Skeletal muscle cell (primary cell): ENCODE data around the gene IFT122.
A peak's percentile ranks its signal among the peaks of the same experiment; 100 is the strongest.

Experiments
- DNase-seq: peaks from one replicate; pipeline ENCODE4 v3.0.0-alpha.2; 2010; ENCODE audit warnings: low read depth
- H3K4me3 ChIP-seq: 2 replicates; pipeline ENCODE4 v1.5.1; 2011; ENCODE audit warnings: low read depth, mild to moderate bottlenecking, control low read depth, low read length, moderate library complexity

Gene IFT122

GRCh38 chr3:129548104-129548965, 108.3 kb downstream of the IFT122 start:
- H3K4me3 ChIP-seq: no peak overlapping the region
- no peak for DNase-seq

- no peak overlapping the region for H3K4me3 ChIP-seq
These were observed 109.2 kb downstream of the IFT122 start for GRCh38 chr3:129549006-129549800.

GRCh38 chr3:129549805-129550204, 109.8 kb downstream of the IFT122 start:
- H3K4me3 ChIP-seq: no peak overlapping the region
- DNase-seq: no peak

More at GRCh38 chr3:129549006-129549800, 109.2 kb downstream of the IFT122 start:
- DNase-seq: no peak

DNA sequence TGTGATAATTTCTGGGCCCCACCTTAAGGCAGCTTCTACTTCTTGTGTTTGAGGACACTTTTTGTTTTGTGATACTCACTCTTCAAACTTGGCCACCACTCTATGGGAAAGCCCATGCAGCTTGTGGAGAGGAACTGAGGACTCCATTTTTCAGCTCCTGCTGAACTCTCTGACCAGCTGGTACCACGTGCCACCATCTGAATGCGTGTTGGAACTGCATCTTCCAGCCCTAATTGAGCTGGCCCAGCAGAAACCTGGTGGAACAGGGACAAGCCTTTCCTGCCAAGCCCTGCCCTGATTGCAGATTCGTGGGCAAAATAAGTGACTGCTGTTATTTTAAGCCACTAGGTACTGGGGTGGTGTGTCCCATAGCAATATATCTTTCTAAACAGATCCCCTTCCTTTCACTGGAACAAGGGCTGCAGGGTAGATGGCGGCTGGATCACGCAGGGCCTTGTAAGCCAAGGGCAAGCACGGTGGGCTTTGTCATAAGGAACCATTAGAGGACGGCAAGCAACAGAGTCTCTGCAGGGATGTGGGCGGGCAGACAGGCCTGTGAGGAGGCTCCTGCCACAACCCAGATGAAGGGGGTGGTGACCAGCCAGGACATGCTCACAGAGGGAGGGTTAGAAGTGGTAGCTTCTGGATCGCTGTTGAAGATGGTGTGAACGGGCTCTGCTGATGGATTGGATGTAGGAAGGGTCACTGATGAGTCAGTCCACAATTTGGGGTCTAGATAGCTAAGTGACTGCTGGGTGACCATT, 112.4 kb downstream of the IFT122 start:
- no peak overlapping the region for H3K4me3 ChIP-seq
- no peak for DNase-seq

DNA sequence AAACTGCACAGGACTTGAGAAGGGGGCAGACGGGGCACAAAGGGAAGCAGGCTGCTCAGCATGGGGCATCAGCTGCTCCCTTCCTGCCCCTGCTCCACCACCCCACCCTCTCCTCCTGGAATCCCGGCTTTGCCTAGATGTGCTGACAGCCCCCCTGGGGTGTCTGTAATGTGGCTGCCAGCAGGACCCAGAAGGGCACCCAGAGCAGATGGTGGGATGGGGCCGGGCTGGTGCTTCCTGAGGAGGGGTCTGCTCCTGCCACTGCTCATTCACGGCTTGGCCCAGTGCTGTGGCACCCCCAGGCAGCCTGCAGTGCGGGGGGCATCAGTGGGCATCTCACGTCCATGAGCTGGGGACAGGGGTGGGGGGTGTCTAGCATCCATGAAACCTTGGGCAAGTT, 113.1 kb downstream of the IFT122 start:
- DNase-seq: no peak
- no peak overlapping the region for H3K4me3 ChIP-seq

DNA sequence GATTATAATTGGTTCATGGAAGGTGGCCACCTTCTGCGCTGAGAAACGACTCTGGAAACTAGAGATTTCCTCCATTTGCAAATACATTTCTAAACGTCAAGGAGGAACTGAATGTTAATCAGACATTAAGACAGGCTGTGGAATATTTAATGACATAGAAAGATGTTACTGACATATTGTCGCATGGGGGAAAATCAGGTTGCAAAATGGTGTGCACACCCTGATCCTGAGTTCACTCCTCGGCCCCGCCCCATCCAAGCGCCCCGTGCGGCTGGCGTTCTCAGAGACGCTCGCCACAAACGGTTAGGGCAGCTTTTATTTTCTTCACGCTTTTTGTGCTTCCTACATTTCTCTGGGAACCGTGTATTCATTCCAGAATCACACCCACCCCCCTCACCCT, 113.7 kb downstream of the IFT122 start:
- no peak overlapping the region for H3K4me3 ChIP-seq
- no peak for DNase-seq

GRCh38 chr3:129554356-129555152, 114.5 kb downstream of the IFT122 start:
- no peak overlapping the region for H3K4me3 ChIP-seq
- peak; percentile 30 for DNase-seq

GRCh38 chr3:129555153-129555550, 115.1 kb downstream of the IFT122 start:
- no peak overlapping the region for H3K4me3 ChIP-seq

GRCh38 chr3:129555616-129556357, 115.8 kb downstream of the IFT122 start:
- DNase-seq: no peak
- no peak overlapping the region for H3K4me3 ChIP-seq

More at GRCh38 chr3:129555153-129555550, 115.1 kb downstream of the IFT122 start:
- no peak for DNase-seq

DNA sequence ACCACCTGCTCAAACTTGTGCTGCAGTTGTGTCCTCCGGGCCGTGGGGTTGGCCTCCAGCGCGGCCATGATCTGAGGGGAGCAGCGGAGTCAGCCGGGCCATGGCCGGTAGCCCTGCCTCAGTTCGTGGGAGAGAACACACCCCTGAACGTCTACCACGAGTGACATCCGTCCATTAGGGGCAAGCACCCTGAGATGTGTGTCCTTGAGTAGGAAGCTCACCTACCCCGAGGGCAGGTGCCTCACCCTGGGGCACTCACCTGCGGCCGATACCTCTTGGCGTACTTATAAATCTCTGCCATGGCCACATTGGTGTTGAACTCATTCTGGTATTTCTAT, 116.3 kb downstream of the IFT122 start:
- H3K4me3 ChIP-seq: no peak overlapping the region
- DNase-seq: no peak

DNA sequence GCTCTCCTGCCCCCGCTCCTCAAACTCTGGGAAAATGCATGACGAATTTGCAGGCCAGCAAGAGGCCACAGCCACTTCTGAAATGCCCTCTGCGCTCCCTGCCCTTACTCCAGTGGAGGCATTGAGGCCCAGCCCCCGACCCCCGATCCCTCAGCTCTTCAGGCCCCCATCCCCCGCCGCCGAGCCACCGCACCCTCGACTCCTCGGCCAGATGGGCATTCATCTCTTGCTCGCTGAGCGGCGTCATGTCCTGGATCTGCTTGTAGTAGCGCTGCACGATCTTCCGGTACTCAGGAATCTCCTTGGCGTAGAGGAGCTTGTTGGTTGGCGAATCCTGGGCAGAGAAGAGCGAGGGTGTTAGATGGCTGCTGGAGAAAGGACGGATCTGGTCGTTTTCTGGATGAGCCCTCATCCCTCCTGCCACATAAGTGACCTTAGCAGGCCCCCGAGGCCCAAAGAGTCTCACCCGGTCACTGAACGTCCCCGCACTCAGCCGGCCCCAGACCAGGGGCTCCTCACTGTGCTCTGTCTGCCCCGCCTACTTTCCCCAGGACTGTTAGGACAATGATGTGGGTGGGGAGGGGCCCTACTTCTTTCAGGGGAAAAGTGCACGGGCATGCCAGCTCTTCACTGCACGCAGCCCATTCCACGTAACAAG, 117.0 kb downstream of the IFT122 start:
- DNase-seq: no peak
- H3K4me3 ChIP-seq: no peak overlapping the region

DNA sequence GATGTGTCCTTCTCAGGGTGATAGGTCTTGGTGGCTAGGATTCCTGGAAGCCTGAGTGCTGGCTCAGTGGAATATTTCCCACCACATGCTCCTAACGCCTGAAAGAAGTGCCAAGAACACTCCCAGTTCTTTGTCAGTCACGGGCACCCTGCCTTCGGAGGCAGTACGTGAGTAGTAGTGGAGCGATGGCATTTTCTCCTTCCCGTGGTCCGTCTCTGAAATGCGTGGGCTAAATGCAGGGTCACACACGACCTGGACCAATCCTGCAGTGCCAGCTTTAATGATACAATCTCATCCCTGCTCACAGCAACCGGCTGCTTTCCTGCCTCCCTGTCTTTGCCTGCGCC, 117.5 kb downstream of the IFT122 start:
- H3K4me3 ChIP-seq: no peak overlapping the region
- no peak for DNase-seq

DNA sequence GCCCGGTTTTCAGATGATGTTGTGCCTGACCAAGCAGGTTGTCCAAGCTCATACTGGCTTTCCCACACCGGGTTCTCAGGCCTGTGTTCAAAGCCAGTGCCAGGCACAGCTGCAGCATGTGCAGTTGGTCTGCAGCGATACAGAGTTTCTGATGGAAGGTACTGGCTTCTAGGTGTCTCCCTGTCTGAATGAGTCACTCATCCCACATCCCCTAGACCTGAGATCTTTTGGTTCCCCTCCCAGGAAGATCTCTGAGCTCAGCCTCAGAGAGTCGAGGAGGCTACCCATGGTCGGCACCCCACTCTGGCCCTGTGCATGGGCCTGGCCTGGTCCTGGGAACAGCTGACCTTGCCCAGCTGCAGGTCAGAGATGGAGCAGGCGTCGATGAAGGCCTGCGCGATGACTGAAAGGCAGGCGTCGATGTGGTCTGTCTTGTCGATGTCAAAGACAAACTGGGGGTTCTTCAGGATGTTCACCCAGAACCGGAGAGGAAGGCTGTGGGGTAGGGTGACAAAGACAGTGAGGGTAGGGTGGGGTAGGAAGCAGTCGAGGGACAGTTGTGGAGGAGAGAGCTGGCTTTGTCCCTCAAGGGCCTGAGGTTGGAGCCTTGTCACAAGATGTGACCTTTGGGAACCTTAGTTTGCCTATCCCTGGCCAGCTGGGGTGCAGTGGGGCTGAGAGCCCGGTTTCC, 118.2 kb downstream of the IFT122 start:
- no peak overlapping the region for H3K4me3 ChIP-seq
- no peak for DNase-seq

- no peak overlapping the region for H3K4me3 ChIP-seq
- DNase-seq: no peak
These were observed 118.9 kb downstream of the IFT122 start for GRCh38 chr3:129558772-129559564.

DNA sequence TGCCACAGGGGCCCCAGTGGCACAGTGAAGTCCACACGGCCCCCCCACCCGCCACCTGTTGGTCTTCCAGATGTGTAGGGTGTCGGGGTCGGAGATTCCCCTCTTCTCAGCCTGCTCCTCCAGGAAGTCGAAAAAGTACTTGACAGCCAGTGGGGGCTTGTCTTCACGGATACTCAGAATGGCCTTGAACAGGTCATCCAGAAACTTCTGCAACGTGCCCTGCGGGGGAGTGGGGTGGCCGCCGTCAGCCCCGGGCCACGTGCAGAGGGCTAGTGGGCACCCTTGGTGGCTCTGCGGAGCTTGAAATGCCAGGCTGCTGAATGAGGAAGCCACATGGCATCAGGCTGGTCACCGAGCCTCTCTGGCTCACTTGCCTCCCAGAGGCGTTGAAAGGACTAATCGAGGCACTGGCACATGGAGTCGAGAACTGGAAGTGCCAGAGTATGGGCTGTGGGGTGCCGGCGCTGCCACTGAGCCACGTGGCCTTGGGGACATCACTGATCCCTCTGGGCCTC, 119.6 kb downstream of the IFT122 start:
- no peak overlapping the region for H3K4me3 ChIP-seq
- DNase-seq: no peak

DNA sequence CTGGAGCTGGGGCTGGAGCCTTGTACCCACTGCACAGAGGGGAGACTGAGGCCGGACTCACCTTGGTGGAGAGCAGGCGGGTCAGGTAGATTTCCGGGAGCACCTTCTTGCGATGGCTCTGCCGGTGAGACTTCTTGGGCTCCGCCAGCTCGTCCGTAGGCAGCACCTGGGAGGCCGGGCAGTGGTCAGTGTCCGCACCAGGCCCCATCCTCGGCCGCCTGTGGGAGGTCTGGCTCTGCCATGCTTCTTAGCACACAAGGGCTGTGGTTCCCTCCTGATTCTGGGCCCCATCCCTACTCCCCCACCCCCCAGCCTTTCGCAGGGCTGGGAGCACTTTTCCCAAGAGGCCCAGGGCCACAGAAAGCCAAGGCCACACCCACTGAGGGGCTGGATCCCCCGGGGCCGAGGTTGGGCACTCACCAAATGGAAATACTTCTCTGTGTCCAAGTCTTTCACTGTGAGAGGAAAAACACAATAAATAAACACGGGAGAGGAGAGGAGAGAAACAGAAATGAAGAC, 120.3 kb downstream of the IFT122 start:
- DNase-seq: no peak
- H3K4me3 ChIP-seq: no peak overlapping the region
